ENCODE data around the gene RBM28. TPM values are rescaled to one million over a fixed set of nuclear protein-coding genes. Genes with fewer than 3 reads are reported as not detected.
A peak's percentile ranks its signal among the peaks of the same experiment; 100 is the strongest.

RBM28 gene
- total and polyA plus RNA-seq, 10 of the 15 experiments (the other 5 are each of a cell fraction or from before 2014, with no cell fraction given) = 14.3 to 50.4 (median 32.8) TPM

GRCh38 chr7:128344431-128344774, 695 bp upstream of the RBM28 start:
- Histone ChIP-seq H3K36me3 (ENCODE audit: control insufficient read depth in 2 of 2, insufficient read depth in 2 of 2, low read length in 1 of 2) (no peaks in the 10 kb centered on the region; a peak in 1 of 4 replicates), H2AFZ (ENCODE audit: control insufficient read depth, low read depth, low read length) (peak overlapping the region; percentile 91), H3K4me2 (ENCODE audit: control insufficient read depth, insufficient read depth) (peak overlapping the region; percentile 69), H3K79me2 (ENCODE audit: control insufficient read depth, insufficient read depth, low read length) (peaks cover 28% of the 10 kb centered on the region), H3K27me3 (replicated peaks in 1 of 2; ENCODE audit: control insufficient read depth in 2 of 2, insufficient read depth in 2 of 2, low read length in 1 of 2) (0 out of 4 replicates have a peak, but pooled peaks cover 0 to 2% of the 10 kb centered on the region in 2 experiments), H3K9me3 (replicated peaks; ENCODE audit: control insufficient read depth, insufficient read depth, low read length) (no peaks in the 10 kb centered on the region), H4K20me1 (ENCODE audit: control insufficient read depth, insufficient read depth) (no peaks in the 10 kb centered on the region), H3K9ac (ENCODE audit: control insufficient read depth, insufficient read depth, low read length) (no peak overlapping the region), H3K4me3 (no peak overlapping the region), H3K27ac (ENCODE audit: control insufficient read depth, insufficient read depth) (no peak overlapping the region), H3K4me1 (ENCODE audit: control insufficient read depth, insufficient read depth, low read length) (peaks cover 9% of the 10 kb centered on the region)
- ATAC-seq = no peak
- FAIRE-seq = no peak
- SMC1A ChIA-PET (ENCODE audit: uncharacterized antibody, unreplicated experiment) = interaction anchor here (0.8 to 1.3 kb wide), 3 partner anchors 46 to 136 kb away, joined by 3 to 4 read pairs (median 3); no protein-coding TSS in a partner anchor
- no peak for DNase-seq (ENCODE audit: low read depth, low spot score)
- CTCF ChIA-PET = interaction anchor here (0.5 to 6.0 kb wide), 13 partner anchors 10 to 875 kb away, joined by 3 to 106 read pairs (median 3); partner anchors contain the start of gene METTL2B
- no TSS peak for BruUV-seq (replicated peaks)
- RAD21 ChIA-PET (ENCODE audit: unreplicated experiment) = interaction anchor here (0.7 kb wide), 1 partner anchor 43 kb away, joined by 3 read pairs; no protein-coding TSS in a partner anchor
- POLR2A ChIA-PET = interaction anchor here (0.8 kb wide), 1 partner anchor 111 kb away, joined by 3 read pairs; the partner anchor contains the start of gene HILPDA
- intact Hi-C loops (cut with micrococcal nuclease; ENCODE audit: unreplicated experiment) = no loop called here
- 78% methylated on average over 5 of the region's 5 CpGs for WGBS (ENCODE audit: insufficient coverage, insufficient replicate concordance, low lambda C conversion rate, missing lambda C conversion rate)
- in situ Hi-C loops (cut with MboI) = no loop called here
- TF ChIP-seq ESRRA (IDR thresholded peaks at IDR 0.05; ENCODE audit: low read length) = no peak
- no peak for TF ChIP-seq YBX1 (IDR thresholded peaks at IDR 0.05)
- no peak for TF ChIP-seq CBFB (IDR thresholded peaks at IDR 0.05; ENCODE audit: low read depth)
- TF ChIP-seq, protein P1, sequence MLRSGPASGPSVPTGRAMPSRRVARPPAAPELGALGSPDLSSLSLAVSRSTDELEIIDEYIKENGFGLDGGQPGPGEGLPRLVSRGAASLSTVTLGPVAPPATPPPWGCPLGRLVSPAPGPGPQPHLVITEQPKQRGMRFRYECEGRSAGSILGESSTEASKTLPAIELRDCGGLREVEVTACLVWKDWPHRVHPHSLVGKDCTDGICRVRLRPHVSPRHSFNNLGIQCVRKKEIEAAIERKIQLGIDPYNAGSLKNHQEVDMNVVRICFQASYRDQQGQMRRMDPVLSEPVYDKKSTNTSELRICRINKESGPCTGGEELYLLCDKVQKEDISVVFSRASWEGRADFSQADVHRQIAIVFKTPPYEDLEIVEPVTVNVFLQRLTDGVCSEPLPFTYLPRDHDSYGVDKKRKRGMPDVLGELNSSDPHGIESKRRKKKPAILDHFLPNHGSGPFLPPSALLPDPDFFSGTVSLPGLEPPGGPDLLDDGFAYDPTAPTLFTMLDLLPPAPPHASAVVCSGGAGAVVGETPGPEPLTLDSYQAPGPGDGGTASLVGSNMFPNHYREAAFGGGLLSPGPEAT (IDR thresholded peaks at IDR 0.05; ENCODE audit: low read depth) = no peak
- TF ChIP-seq NFYB (IDR thresholded peaks at IDR 0.05; ENCODE audit: insufficient read depth, low read depth, low read length) = no peak
- no peak for TF ChIP-seq MYC (IDR thresholded peaks at IDR 0.05; ENCODE audit: insufficient read depth, insufficient read length, insufficient replicate concordance, low read length, severe bottlenecking)
- TF ChIP-seq ZNF24 (IDR thresholded peaks at IDR 0.05) = no peak
- no peak for TF ChIP-seq EED (IDR thresholded peaks at IDR 0.05; ENCODE audit: low read depth)
- no peak for TF ChIP-seq FOXM1 (IDR thresholded peaks at IDR 0.05; ENCODE audit: low read depth, low read length)
- TF ChIP-seq, protein P2, sequence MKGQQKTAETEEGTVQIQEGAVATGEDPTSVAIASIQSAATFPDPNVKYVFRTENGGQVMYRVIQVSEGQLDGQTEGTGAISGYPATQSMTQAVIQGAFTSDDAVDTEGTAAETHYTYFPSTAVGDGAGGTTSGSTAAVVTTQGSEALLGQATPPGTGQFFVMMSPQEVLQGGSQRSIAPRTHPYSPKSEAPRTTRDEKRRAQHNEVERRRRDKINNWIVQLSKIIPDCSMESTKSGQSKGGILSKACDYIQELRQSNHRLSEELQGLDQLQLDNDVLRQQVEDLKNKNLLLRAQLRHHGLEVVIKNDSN (IDR thresholded peaks at IDR 0.05; ENCODE audit: borderline replicate concordance, extremely low read length, insufficient read depth, low read depth, low read length) = no peak
- TF ChIP-seq POU2F2 (IDR thresholded peaks at IDR 0.05; ENCODE audit: borderline replicate concordance, low read depth, low read length) = no peak
- no peak for TF ChIP-seq ZBED1 (IDR thresholded peaks at IDR 0.05; ENCODE audit: borderline replicate concordance)
- TF ChIP-seq ATF2 (IDR thresholded peaks at IDR 0.05; ENCODE audit: low read length) = no peak
- no peak for TF ChIP-seq IRF4 (IDR thresholded peaks at IDR 0.05; ENCODE audit: low read depth, low read length)
- TF ChIP-seq, protein P3, sequence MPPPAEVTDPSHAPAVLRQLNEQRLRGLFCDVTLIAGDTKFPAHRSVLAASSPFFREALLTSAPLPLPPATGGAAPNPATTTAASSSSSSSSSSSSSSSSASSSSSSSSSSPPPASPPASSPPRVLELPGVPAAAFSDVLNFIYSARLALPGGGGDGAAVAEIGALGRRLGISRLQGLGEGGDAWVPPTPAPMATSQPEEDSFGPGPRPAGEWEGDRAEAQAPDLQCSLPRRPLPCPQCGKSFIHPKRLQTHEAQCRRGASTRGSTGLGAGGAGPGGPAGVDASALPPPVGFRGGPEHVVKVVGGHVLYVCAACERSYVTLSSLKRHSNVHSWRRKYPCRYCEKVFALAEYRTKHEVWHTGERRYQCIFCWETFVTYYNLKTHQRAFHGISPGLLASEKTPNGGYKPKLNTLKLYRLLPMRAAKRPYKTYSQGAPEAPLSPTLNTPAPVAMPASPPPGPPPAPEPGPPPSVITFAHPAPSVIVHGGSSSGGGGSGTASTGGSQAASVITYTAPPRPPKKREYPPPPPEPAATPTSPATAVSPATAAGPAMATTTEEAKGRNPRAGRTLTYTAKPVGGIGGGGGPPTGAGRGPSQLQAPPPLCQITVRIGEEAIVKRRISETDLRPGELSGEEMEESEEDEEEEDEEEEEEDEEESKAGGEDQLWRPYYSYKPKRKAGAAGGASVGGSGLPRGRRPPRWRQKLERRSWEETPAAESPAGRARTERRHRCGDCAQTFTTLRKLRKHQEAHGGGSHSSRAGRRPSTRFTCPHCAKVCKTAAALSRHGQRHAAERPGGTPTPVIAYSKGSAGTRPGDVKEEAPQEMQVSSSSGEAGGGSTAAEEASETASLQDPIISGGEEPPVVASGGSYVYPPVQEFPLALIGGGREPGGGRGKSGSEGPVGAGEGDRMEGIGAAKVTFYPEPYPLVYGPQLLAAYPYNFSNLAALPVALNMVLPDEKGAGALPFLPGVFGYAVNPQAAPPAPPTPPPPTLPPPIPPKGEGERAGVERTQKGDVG (CRISPR knock-in tag; IDR thresholded peaks at IDR 0.05) = no peak
- no peak for TF ChIP-seq JUND (IDR thresholded peaks at IDR 0.05; ENCODE audit: low read depth, low read length)
- TF ChIP-seq, protein P4, sequence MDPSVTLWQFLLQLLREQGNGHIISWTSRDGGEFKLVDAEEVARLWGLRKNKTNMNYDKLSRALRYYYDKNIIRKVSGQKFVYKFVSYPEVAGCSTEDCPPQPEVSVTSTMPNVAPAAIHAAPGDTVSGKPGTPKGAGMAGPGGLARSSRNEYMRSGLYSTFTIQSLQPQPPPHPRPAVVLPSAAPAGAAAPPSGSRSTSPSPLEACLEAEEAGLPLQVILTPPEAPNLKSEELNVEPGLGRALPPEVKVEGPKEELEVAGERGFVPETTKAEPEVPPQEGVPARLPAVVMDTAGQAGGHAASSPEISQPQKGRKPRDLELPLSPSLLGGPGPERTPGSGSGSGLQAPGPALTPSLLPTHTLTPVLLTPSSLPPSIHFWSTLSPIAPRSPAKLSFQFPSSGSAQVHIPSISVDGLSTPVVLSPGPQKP (IDR thresholded peaks at IDR 0.05; ENCODE audit: low read depth, low read length) = no peak
